Measurements from ENCODE around the gene LPIN1.
"Not testable (repeated sequence)": the region's sequence is repeated elsewhere in the genome, so short reads cannot be mapped to it uniquely, and the experiment has no call there.

The LPIN1 gene

DNA sequence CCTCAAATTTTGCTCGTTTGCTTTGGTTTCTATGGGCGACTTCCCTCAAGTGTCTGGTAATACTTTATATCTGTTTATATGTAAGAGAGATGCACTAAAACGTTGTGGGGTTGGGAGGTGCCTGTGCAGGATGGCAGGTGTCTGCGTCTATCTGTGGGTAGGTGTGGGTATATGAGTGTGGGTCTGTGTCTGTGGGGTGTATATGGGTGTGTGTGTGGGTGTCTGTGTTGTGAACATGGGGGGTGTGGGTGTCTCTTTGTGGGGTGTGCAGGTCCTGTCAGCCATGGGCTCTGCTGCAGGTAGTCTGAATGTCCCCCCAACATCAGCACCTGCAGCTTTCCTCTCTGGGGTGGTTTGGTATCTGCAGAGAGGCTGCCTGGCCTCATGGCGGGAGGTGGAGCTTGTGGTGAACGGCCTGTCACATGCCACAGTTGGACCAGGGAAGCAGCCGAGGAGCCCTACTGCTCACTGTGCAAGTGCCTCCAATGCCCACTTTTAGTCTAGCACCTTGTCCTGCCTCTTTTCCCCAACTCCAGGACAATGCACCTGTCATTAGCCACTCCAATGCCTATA, 90.3 kb downstream of the LPIN1 start:
- no peak for DNase-seq (ENCODE audit: low spot score)

DNA sequence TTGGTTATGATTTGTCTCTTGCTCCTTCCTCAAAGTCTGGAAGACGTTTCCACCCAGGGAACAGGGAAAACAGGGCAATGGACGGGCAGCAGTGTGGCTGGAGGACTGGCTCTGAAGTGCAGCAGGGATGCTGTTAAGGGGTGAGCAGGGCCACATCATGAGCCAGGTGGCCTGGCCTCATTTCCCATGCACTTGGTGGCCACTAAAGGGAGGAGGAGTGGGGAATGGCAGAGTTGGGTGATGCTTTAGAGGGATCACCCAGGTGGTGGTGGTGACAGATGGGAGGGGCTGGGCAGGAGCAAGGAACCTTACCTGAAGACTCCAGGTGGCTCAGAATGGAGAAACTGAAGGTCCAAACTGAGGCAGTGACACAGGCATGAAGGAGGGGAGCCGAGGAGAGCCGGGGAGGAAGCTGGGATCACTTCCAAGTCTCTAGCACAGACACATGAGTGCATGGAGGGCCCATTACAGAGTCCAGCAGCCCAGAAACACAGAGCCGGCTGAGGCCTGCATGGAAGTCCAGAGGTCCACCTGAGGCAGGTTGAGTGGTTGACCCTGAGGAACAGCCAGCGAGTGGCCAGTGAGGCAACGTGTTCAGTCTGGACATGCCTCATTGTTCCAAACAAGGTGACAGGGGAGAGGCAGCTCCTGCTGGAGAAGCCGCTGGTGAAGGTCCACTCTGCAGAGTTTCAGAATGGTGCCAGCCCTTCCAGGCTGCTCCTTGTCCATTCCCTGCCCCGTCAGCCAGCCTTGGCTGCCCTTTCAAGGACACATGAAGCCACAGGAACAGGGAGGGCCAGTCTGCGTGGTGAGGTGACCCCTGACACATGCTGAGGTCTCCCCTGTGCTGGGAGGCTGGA, 91.7 kb downstream of the LPIN1 start:
- DNase-seq (ENCODE audit: low spot score) = no peak

DNA sequence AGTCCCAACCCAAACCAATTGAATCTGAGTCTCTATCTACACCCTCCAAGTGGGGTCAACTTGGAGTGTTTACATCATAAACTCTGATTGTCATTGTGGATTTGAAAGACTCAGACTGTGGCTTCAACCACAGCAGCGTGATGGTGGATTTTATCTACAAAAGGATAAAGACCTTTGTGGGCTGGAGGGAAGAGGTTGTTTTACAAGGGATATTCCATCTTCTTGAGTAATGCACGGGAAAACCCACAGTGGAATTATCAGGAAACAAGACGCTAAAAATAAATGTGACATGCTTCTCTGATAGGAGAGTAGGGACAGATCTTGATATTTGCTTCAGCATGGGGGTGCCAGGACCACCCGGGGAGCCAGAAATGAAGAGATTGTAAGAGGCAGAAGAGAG, 93.5 kb downstream of the LPIN1 start:
- DNase-seq (ENCODE audit: low spot score) = no peak

DNA sequence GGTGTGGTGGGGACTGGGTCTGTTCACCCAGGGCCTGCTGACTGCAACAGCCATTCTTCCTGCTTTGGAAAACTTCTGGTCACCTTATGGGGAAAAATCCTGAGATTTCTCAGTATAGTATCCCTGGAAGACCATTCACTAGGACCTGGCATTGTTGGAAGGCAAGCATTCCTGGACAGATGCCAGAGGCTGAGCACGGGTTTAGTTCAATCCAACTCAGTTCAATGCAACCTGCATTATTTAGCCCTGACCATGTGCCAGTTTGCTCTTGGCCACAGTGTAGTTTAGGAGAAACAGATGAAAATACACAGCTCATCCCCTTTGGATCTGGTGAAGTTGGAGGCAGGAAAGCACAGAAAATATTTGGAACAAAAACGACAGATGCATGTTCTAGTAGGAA, 95.9 kb downstream of the LPIN1 start:
- no peak for DNase-seq (ENCODE audit: low spot score)

DNA sequence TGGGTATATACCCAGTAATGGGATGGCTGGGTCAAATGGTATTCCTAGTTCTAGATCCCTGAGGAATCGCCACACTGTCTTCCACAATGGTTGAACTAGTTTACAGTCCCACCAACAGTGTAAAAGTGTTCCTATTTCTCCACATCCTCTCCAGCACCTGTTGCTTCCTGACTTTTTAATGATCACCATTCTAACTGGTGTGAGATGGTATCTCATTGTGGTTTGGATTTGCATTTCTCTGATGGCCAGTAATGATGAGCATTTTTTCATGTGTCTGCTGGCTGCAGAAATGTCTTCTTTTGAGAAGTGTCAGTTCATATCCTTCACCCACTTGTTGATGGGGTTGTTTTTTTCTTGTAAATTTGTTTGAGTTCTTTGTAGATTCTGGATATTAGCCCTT, 98.4 kb downstream of the LPIN1 start:
- DNase-seq (ENCODE audit: low spot score) = not testable (repeated sequence)

DNA sequence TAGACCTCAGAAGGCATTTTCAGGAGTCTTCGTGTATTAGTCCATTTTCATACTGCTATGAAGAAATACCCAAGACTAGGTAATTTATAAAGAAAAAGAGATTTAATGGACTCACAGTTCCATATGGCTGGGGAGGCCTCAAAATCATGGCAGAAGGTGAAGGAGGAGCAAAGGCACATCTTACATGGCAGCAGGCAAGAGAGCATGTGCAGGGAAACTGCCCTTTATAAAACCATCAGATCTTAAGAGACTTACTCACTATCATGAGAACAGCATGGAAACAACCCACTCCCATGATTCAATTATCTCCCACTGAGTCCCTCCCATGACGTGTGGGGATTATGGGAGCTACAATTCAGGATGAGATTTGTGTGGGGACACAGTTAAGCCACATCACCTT, 101.5 kb downstream of the LPIN1 start:
- not testable (repeated sequence) for DNase-seq (ENCODE audit: low spot score)

DNA sequence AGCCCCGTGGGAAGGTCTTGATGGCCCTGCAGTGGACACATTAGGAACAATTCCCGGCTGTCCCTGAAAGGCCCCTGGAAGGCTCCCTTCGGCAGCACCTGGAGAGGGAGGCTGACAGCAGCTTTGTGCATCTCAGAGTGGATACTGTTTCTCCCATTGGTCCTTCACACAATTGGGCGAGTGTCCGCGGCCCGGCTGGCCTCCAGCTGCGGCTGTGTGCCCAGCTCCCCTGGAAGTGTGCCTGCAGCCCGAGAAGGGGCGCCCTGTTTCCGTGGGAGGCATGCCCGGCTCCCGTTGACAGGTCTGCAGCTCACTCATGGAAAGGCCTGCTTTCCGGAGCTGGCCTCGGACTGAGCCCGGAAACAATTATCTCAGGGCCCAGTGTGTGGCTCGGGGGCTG, 103.7 kb downstream of the LPIN1 start:
- DNase-seq (ENCODE audit: low spot score) = no peak

DNA sequence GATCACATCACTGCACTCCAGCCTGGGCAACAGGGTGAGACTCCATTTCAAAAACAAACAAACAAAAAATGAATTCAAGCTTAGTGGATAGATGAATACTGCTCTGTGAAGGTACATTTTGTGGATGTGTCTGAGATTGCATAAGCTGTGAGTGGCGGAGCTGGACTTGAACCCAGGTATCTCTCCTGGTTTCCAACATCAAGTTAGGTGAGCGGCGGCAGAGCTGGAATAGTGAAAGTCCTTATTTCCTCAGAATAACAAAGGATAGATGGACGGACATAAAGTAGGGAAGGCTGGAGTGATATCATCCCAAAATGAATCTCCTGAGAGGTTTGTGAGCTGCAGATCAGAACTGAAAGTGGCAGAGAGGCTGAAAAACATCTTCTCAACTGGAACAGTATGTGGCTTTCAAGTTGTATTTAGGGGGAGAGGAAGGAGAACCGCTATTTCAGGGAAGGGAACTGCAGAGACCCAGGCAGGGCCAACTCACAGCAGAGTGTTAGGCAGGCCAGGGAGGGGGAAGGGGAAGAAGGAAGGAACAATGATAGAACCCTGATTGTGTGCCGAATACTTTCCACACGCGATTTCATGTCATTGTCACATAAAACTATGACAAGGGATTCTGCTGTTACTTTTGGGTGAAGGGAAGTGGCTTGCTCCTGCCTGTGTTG, 106.2 kb downstream of the LPIN1 start:
- no peak for DNase-seq (ENCODE audit: low spot score)

DNA sequence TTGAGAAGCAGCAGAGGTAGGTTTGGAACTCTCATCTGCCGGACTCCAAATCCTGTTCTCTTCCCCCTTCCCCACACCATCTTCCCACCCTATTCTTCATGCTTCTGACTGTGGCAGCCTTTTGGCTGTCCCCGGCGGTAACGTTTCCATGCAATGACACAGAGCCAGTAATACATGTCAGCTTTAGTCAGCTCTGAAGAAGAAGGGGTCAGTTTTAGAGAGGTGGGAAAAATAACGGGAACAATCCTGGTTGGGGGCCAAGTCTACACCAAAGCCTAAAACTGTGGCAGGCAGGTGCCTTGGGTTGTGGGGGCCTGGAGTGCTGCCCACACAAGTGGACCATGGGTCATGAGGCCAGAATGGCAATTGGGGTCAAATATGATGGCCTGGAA, 106.8 kb downstream of the LPIN1 start:
- DNase-seq (ENCODE audit: low spot score) = no peak

DNA sequence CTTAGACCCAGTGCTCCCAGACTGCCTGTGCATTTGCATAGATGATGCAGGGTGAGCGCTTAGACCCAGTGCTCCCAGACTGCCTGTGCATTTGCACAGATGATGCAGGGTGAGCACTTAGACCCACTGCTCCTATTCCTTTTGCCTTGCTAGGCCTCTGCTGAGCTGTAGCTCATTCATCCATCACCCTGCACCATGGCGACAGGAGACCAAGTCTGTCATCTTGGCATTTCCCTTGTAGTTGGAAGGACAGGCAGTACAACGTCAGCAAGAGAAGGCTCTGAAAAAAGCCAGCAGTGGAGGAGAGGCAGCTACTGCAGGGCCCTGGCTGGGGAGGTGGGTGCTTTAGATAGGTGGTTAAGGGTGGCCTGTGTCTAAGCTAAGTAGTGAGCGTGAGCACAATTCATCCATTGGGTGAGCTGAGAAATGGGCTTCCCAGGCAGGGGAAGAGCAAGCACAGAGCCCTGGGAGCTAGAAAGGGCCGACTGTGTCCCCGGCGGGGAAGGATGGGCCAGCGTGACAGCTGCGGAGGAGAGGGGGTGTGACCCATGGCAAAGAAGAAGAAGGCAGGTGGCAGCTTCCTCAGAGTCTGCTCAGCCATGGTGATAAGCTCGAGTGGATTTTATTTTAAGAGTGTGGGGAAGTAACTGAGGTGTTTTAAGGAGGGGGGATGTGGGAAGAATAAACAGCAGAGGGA, 108.8 kb downstream of the LPIN1 start:
- DNase-seq (ENCODE audit: low spot score) = no peak

DNA sequence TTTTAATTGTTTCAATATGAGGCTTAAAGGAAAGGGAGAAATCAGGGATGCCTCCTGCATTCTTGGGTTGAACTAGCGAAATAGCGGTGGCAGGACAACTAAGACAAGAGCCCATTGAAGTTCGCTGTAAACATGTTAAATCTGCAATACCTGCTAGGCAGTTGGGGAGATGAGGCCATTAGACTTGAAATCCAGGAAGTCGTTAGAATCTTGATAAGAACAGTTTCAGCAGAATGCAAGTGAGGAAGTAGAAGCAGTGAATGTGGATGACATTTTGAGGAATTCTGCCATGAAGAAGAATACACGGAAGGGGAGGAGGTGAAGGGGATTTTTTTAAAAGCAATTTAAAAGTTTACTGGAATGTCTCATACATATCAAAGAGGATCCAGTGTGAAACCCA, 109.7 kb downstream of the LPIN1 start:
- DNase-seq (ENCODE audit: low spot score) = no peak

DNA sequence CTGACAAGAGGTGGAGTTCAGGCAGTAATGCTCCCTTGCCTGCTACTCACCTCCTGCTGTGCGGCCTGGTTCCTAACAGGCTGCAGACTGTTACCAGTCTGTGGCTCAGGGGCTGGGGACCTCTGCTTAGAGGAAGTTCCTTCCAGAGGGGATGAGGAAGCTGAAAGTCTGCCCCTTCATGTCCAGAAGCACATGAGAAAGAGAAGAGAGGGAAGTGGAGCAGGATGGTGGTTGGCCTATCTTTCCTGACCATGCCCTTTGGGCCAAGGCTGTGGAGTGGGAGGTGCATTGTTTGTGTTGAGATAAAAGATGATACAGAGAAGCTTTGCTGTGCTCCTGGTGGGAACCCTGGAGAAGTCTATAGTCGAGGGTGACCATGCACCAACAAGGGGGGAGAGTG, 112.5 kb downstream of the LPIN1 start:
- DNase-seq (ENCODE audit: low spot score) = no peak

DNA sequence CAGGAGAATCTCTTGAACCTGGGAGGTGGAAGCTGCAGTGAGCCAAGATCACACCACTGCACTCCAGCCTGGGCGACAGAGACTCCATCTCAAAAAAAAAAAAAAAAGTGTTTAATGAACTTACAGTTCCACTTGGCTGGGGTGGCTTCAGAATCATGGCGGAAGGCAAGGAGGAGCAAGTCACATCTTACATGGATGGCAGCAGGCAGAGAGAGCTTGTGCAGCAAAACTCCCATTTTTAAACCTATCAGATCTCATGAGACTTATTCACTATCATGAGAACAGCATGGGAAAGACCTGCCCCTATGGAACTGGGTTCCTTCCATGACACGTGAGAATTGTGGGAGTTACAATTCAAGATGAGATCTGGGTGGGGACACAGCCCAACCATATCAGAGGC, 113.5 kb downstream of the LPIN1 start:
- not testable (repeated sequence) for DNase-seq (ENCODE audit: low spot score)

DNA sequence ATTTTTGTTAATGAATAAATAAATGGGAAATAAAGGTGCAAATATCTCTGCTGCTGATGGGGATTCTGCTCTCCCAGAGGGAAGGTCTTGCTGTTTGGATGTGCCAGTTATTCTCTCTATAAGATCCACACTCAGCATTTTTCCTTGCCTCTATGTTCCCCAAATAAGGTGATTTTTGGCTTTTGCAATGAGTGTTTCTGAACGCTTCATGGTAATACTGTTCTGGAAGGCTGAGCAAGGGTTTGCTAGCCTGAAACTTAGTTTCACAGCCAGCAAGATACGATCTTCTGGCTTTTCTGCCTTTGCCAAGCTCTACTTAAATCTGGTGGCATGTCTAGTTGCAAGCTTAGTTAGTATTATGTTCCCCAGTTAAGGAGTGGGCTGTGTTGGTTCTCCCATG, 114.6 kb downstream of the LPIN1 start:
- DNase-seq (ENCODE audit: low spot score) = no peak

DNA sequence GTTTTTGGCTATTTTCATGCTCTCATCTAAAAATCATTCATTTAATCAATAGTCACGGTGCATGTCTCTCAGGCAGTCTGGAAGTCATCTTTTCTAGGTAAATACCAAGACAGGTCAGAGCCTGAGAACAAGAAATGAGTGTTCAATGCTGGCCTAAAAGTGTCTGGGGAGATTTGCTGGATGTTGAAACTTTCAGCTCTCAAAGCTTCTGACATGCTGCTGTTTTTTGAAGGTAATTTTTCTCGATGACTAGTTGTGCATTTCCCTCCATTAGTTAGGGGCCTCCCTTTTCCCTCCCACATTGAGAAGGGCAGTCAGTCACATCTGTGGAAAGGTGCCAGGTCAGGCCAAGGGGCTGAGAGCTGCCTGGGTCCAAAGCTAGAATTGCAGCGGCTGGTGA, 115.6 kb downstream of the LPIN1 start:
- DNase-seq (ENCODE audit: low spot score) = no peak

DNA sequence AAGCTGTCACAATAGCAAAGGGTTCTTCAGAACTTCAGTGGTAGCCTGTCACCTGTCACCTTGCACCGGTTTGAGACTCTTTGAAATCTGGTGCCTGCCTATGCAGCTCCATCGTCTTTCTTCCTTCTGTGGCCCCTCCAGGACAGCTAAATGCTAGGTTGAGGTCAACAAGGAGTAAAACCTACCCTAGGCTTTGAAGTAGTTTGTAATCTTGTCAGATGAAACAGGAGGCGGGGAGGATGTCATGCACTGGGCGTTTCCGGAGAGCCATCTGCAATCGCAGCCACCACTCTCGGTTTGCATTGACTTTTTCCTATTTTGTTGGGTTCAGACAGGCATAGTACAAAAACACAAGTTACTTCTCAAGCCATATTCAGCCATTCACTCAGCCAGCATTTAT, 116.7 kb downstream of the LPIN1 start:
- no peak for DNase-seq (ENCODE audit: low spot score)

DNA sequence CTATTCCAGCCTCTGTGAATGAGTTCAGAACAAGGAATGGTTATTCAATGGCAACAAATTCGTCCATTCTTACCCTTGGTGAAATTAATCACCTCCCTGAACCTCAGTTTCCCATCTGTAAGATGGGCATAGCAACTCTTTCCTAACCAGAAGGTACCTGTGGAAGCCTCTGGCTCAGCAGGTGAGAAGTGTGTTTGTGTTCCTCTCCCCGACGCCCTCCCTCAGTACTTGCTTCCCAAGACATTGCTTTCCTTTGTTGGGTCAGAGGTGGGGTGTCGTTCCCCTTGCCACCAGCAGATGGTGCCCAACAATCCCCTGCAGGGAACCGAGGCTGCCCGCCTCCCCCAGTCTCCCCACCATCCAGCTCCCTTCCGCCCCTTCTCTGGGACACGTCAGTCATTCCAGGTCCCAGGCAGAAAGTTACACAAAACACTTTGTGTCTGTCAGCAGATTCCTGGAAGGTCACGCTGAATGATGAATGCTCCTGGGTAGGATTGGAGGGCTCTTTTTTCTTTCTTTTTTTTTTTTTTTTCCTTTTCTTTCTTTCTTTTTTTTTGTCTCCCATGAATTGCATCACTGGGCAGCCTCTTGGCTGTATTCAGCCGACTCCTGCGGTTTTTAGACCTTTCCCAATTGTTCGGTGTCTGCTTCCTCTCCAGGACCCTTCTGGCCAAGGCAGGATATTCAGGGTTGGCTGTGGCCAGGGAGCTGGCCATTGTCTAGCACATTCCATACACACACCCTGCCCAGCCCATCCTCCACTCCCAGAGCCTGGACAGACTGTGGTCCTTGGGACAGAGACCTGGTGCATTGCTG, 117.3 kb downstream of the LPIN1 start:
- DNase-seq (ENCODE audit: low spot score) = peak; percentile 32

DNA sequence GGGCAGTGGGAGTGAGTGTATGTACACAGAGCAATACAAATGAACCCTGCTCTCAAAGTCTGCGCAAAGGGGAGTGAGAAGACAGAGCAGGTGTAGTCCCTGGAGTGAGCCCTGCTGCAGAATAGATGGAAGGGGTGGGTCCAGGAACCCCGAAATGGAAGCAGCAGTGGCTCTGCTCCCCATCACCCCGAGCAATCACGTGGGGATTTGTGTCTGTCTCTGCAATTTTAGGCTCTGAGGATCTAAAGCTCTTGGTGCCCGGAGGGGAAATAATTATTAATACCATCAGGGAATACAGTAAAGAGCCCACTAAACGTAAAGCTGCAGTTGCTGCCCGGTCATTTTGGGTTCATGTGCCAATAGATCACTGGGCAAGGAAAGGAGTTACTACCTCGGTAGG, 118.3 kb downstream of the LPIN1 start:
- DNase-seq (ENCODE audit: low spot score) = no peak

DNA sequence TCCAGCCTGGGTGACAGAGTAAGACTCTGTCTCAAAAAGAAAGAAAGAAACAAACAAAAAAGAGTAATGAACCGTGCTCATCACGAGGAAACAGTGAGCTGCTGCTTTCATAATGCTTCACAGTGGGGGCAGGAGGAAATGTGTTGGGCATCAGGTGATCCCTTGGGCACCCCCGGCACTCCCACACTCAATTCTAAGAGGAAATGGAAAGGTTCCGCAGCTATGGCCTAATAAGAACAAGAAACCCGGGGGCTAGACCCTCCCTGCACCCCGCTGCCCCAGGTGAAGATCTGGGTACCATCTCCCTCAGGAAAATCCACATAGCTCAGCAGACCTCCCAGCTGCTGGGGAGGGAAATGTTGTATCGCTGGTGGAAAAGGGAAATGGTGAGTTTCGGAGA, 118.9 kb downstream of the LPIN1 start:
- DNase-seq (ENCODE audit: low spot score) = no peak

DNA sequence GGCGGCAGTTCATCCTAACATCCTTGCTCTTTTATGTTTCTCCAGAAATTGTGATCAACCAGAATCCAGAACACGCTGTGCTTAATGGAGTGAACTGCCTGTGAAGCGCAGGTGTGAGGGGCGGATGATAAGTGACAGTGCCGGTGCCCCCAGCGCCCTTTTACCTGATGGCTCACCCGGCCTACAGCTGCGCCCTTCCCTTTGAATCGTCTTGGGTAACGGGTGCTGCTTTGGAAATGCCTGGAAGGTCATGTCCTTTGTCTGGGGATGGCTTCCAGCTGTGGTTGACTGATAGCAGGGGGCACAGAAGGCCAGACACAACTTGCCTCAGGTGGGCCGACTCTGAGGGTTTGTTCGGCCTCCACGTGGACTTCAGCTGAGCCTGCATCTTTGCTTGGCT, 119.4 kb downstream of the LPIN1 start:
- no peak for DNase-seq (ENCODE audit: low spot score)

DNA sequence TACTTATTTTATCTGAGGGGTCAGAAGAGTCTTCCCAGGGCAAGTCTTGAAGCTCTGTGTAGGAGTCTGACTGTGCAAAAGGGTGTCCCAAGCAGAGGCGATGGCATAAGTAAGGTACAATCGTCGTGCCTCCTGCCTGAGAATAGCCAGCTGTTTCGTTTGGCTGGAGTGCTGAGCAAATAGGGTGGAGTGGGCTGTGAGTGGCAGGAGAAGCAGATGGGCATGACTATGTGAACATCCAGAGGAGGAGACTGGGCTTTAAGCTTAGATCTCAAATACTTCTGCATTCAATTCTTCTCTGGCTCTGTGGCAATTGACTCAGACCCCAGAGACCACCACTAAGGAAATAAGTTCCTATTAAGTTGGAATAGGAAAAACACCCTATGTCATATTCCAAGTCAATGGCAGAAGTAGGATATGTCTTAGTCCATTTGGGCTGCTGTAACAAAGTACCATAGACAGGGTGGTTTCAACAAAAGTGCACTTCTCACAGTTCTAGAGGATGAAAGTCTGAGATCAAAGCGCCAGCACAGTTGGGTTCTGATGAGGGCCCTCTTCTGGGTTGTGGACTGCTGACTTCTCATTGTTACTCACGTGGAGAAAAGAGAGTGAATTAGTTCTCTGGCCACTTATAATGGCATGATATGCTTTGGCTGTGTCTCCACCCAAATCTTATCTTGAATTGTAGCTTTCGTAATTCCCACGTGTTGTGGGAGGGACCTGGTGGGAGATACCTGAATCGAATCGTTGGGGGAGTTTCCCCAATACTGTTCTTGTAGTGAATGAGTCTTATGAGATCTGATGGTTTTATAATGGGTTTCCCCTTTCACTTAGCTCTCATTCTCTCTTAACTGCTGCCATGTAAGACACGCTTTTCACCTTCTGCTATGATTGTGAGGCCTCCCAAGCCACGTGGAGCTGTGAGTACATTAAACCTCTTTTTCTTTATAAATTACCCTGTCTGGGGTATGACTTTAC, 120.2 kb downstream of the LPIN1 start:
- DNase-seq (ENCODE audit: low spot score) = no peak
